ENCODE data around the gene TRIO. TPM values are rescaled to one million over a fixed set of nuclear protein-coding genes. Genes with fewer than 3 reads are reported as not detected.

The TRIO gene
- total and polyA plus RNA-seq, 2 of the 8 experiments (the other 6 are each of a cell fraction or from before 2014, with no cell fraction given) = 35.1 to 69.1 TPM

- H3K79me1 ChIP-seq (ENCODE audit: low read depth, low read length) = peaks cover 4% of the 10 kb centered on the region; the same call in 1 of the 2 replicates
- no peaks in the 10 kb centered on the region for H3K27me3 ChIP-seq (replicated peaks in 1 of 4; ENCODE audit: control insufficient read depth in 3 of 4, extremely low read depth in 1 of 4, insufficient read depth in 3 of 4, low read length in 3 of 4)
- no peak overlapping the region for H3K4me3 ChIP-seq (ENCODE audit: extremely low read depth in 1 of 4, insufficient read depth in 2 of 4, low read depth in 3 of 4, low read length in 4 of 4)
- H3K9ac ChIP-seq (replicated peaks in 1 of 4; ENCODE audit: extremely low read depth in 1 of 4, low read depth in 3 of 4, low read length in 3 of 4) = no peak overlapping the region
- peaks cover 0 to 3% of the 10 kb centered on the region in 2 experiments for H4K20me1 ChIP-seq (replicated peaks in 1 of 2; ENCODE audit: control insufficient read depth in 1 of 2, insufficient read depth in 2 of 2, low read length in 2 of 2)
- H3K4me1 ChIP-seq (replicated peaks in 1 of 4; ENCODE audit: control insufficient read depth in 3 of 4, insufficient read depth in 4 of 4, low read length in 3 of 4) = peaks cover 2 to 5% (median 3%) of the 10 kb centered on the region in 4 experiments; a peak in 3 of 7 replicates
- no peak overlapping the region for H2BK15ac ChIP-seq (ENCODE audit: low read length)
- H3K23ac ChIP-seq (ENCODE audit: insufficient read length) = no peak overlapping the region
- H3K23me2 ChIP-seq (ENCODE audit: low read depth, low read length) = no peaks in the 10 kb centered on the region
- no peak overlapping the region for H4K8ac ChIP-seq (ENCODE audit: extremely low read depth, insufficient read depth, low read length)
- no peak overlapping the region for H3K4ac ChIP-seq (replicated peaks; ENCODE audit: insufficient read length, low read depth, low read length)
- no peak overlapping the region for H3K4me2 ChIP-seq (ENCODE audit: insufficient read depth in 1 of 2, low read depth in 2 of 2, low read length in 2 of 2)
- no peak overlapping the region for H2BK120ac ChIP-seq (replicated peaks; ENCODE audit: low read depth, low read length)
- H3K14ac ChIP-seq (ENCODE audit: insufficient read length) = no peak overlapping the region
- no peak overlapping the region for H2AFZ ChIP-seq (ENCODE audit: low read length)
- no peak for FAIRE-seq
- H4K5ac ChIP-seq (ENCODE audit: insufficient read length, low read depth, low read length) = no peak overlapping the region
- H4K91ac ChIP-seq (replicated peaks; ENCODE audit: insufficient read length, low read length) = no peak overlapping the region
- DNase-seq (ENCODE audit: low read depth in 1 of 2, low spot score in 2 of 2) = no peak
- no peak overlapping the region for H3K18ac ChIP-seq (ENCODE audit: extremely low read depth, low read length)
- POLR2A ChIA-PET (ENCODE audit: partially characterized antibody) = no interaction called here
- no peak overlapping the region for H2BK5ac ChIP-seq (ENCODE audit: low read depth, low read length)
- peaks cover 2 to 55% of the 10 kb centered on the region in 2 experiments for H3K79me2 ChIP-seq (ENCODE audit: control insufficient read depth in 1 of 2, insufficient read depth in 2 of 2, low read length in 2 of 2)
- no peak overlapping the region for H2BK12ac ChIP-seq (ENCODE audit: low read depth, low read length)
- CTCF ChIA-PET (ENCODE audit: partially characterized antibody) = interaction anchor here (0.8 to 2.1 kb wide), 5 partner anchors 44 to 301 kb away, joined by 3 to 9 read pairs (median 3); no protein-coding TSS in a partner anchor
- no peak overlapping the region for H3K56ac ChIP-seq (replicated peaks; ENCODE audit: insufficient read length, low read depth, low read length)
- WGBS, 2 experiments (ENCODE audit: extremely low coverage in 1 of 2, insufficient coverage in 1 of 2, insufficient read length in 1 of 2, insufficient replicate concordance in 2 of 2, low coverage in 1 of 2, low lambda C conversion rate in 2 of 2, missing lambda C conversion rate in 1 of 2) = 86% methylated on average over 9 of the region's 9 CpGs; no CpG with 5 or more reads in 1 of the 2 experiments
- H2AK5ac ChIP-seq (ENCODE audit: low read depth, low read length) = no peak overlapping the region
- H3K36me3 ChIP-seq (ENCODE audit: control insufficient read depth in 2 of 4, insufficient read depth in 4 of 4, low read length in 3 of 4) = peaks cover 0 to 6% (median under 1%) of the 10 kb centered on the region in 4 experiments; a peak in 5 of 8 replicates
- no peaks in the 10 kb centered on the region for H3K9me3 ChIP-seq (ENCODE audit: insufficient read depth in 2 of 2, low read depth in 1 of 2, low read length in 1 of 2)
- H3K27ac ChIP-seq (ENCODE audit: low read depth, low read length) = no peak overlapping the region
- H2BK20ac ChIP-seq (ENCODE audit: low read length) = no peak overlapping the region
- TF ChIP-seq RNF2 (IDR thresholded peaks at IDR 0.05; ENCODE audit: borderline replicate concordance, low read depth, low read length, missing control alignments, poor library complexity, severe bottlenecking) = no peak
- TF ChIP-seq E2F6 (IDR thresholded peaks at IDR 0.05) = no peak
- no peak for TF ChIP-seq SIRT6 (IDR thresholded peaks at IDR 0.05; ENCODE audit: low read length)
- no peak for TF ChIP-seq SP2 (IDR thresholded peaks at IDR 0.05; ENCODE audit: low read length)
- no peak for TF ChIP-seq EP300 (IDR thresholded peaks at IDR 0.05; ENCODE audit: borderline replicate concordance in 1 of 2, low read depth in 2 of 2, low read length in 2 of 2)
- TF ChIP-seq ZNF274 (IDR thresholded peaks at IDR 0.05; ENCODE audit: borderline replicate concordance, extremely low read depth, low read length) = no peak
- no peak for TF ChIP-seq FOSL1 (IDR thresholded peaks at IDR 0.05; ENCODE audit: insufficient read depth, low read depth, low read length)
- no peak for TF ChIP-seq RFX5 (IDR thresholded peaks at IDR 0.05; ENCODE audit: borderline replicate concordance, low read depth, low read length)
- TF ChIP-seq CHD1 (IDR thresholded peaks at IDR 0.05; ENCODE audit: low read depth, low read length) = no peak
- no peak for TF ChIP-seq POLR2A (IDR thresholded peaks at IDR 0.05; ENCODE audit: control extremely low read depth in 1 of 2, low read depth in 2 of 2, low read length in 2 of 2)
- no peak for TF ChIP-seq MAX (IDR thresholded peaks at IDR 0.05)
These were observed 134.5 kb downstream of the TRIO start for GRCh38 chr5:14277385-14278320.
